K562 (cell line): ENCODE results near the gene TCHH. TPM values are rescaled to one million over a fixed set of nuclear protein-coding genes. Genes with fewer than 3 reads are reported as not detected.

Experiments used
- ATAC-seq: fragments of 200-7000 bp; cut with Tn5 transposase; 3 replicates; pipeline ENCODE4 v1.9.1; 2020; ENCODE audit warnings: moderate library complexity
- BruUV-seq: library from RNA; stranded (reverse); fragments of 400-500 nt; replicated peaks from 2 replicates; lab custom pipeline; 2021; lab: Mats Ljungman, UMichigan
- CTCF ChIA-PET: fragments of 300-600 bp; formaldehyde crosslinking; extraction: SDS; loops from one replicate; lab custom pipeline; 2021; ENCODE audit warnings: low intra/inter-chr PET ratio; lab: Yijun Ruan, JAX
- POLR2A ChIA-PET: fragments of 300-600, 350-650 bp; sonication (Branson Sonifier 250); formaldehyde crosslinking; extraction: SDS; loops from one replicate; lab custom pipeline; 2021; ENCODE audit warnings: antibody characterized with exemption, inconsistent platforms; lab: Yijun Ruan, JAX
- DNase-seq, 4 experiments: peaks; one replicate each; pipeline versions ENCODE4 v3.0.0 to v3.0.0-alpha.2; 2011 to 2018; ENCODE audit warnings: low spot score in 3 of 4, mixed read lengths in 3 of 4; ENCODE audit errors: extremely low read depth in 1 of 4
- FAIRE-seq: peaks from 2 replicates; lab custom pipeline; 2011; peaks lifted over from hg19 to GRCh38; lab: Jason Lieb, UNC
- H2AFZ ChIP-seq: 2 replicates; pipeline ENCODE4 v1.6.0; 2011; ENCODE audit warnings: low read depth, low read length, control low read depth, inconsistent platforms
- H3K27ac ChIP-seq: fragments of 200-600 bp; 3 replicates; pipeline ENCODE4 v1.8.0; 2011; ENCODE audit warnings: low read depth, mild to moderate bottlenecking, control low read depth, inconsistent platforms, low read length, moderate library complexity, mixed read lengths; ENCODE audit errors: extremely low read depth
- H3K27me3 ChIP-seq, 2 experiments: fragments of 300-600 bp in 1 of 2; 2 replicates in 1 of 2; 3 replicates in 1 of 2; pipeline versions ENCODE4 v1.6.0 to v1.8.0; 2011; ENCODE audit warnings: inconsistent platforms in 2 of 2, low read length in 2 of 2, mild to moderate bottlenecking in 1 of 2, mixed read lengths in 1 of 2, moderate library complexity in 1 of 2; ENCODE audit not compliant: control insufficient read depth in 2 of 2, insufficient read depth in 2 of 2
- H3K36me3 ChIP-seq: fragments of 300-600 bp; 3 replicates; pipeline ENCODE4 v1.8.0; 2011; ENCODE audit warnings: mild to moderate bottlenecking, low read length, inconsistent platforms; ENCODE audit not compliant: control insufficient read depth, insufficient read depth
- H3K4me1 ChIP-seq, 2 experiments: fragments of 200-600 bp in 1 of 2; replicated peaks in 1 of 2; 2 replicates in 1 of 2; 3 replicates in 1 of 2; pipeline versions ENCODE4 v1.5.1 to v1.8.0; 2011; ENCODE audit warnings: inconsistent platforms in 2 of 2, low read length in 2 of 2, mild to moderate bottlenecking in 1 of 2, mixed read lengths in 1 of 2, moderate library complexity in 1 of 2; ENCODE audit not compliant: control insufficient read depth in 2 of 2, insufficient read depth in 2 of 2
- H3K4me2 ChIP-seq: 2 replicates; pipeline ENCODE4 v1.6.1; 2011; ENCODE audit warnings: low read length, control low read depth, inconsistent platforms, mixed read lengths; ENCODE audit not compliant: insufficient read depth
- H3K4me3 ChIP-seq: fragments of 200-600 bp; sonication (generic), shearing (Covaris generic); 2 replicates; pipeline ENCODE4 v1.5.1; 2016; ENCODE audit warnings: control low read depth, inconsistent platforms
- H3K79me2 ChIP-seq: fragments of 200-600 bp; 3 replicates; pipeline ENCODE4 v1.8.0; 2011; ENCODE audit warnings: low read length, inconsistent platforms; ENCODE audit not compliant: control insufficient read depth, insufficient read depth
- H3K9ac ChIP-seq, 2 experiments: 2 replicates each; pipeline versions ENCODE4 v1.6.0 to v1.6.1; 2011; ENCODE audit warnings: low read depth in 2 of 2, low read length in 2 of 2, control low read depth in 1 of 2, inconsistent platforms in 1 of 2, mild to moderate bottlenecking in 1 of 2, mixed read lengths in 1 of 2; ENCODE audit not compliant: insufficient read depth in 1 of 2
- H3K9me1 ChIP-seq: one replicate; pipeline ENCODE4 v1.6.0; 2011; ENCODE audit warnings: inconsistent platforms, mild to moderate bottlenecking, low read length, moderate library complexity; ENCODE audit not compliant: control insufficient read depth, insufficient read depth
- H3K9me3 ChIP-seq: replicated peaks from 2 replicates; pipeline ENCODE4 v1.5.1; 2011; ENCODE audit warnings: low read depth, low read length, inconsistent platforms; ENCODE audit not compliant: control insufficient read depth, insufficient read depth
- H4K20me1 ChIP-seq: replicated peaks from 2 replicates; pipeline ENCODE4 v1.6.1; 2011; ENCODE audit warnings: low read length, inconsistent platforms, mixed read lengths; ENCODE audit not compliant: control insufficient read depth, insufficient read depth
- BRF1 ChIP-seq: IDR thresholded peaks from 3 replicates; pipeline ENCODE4 v1.6.1; 2011; ENCODE audit warnings: borderline replicate concordance, mild to moderate bottlenecking; ENCODE audit not compliant: insufficient read length; ENCODE audit errors: extremely low read depth
- JUNB ChIP-seq: fragments of 450-650 bp; formaldehyde crosslinking; conservative IDR thresholded peaks from 2 replicates; pipeline ENCODE4 v1.4.0; 2020; ENCODE audit warnings: mild to moderate bottlenecking
- MAFF ChIP-seq: IDR thresholded peaks from 2 replicates; pipeline ENCODE4 v1.6.1; 2012; ENCODE audit warnings: low read length, improper control_type of control experiment
- PCBP1 ChIP-seq: fragments of 200-400 bp; formaldehyde crosslinking; IDR thresholded peaks from 2 replicates; pipeline ENCODE4 v1.6.1; 2018; ENCODE audit warnings: mild to moderate bottlenecking, low read depth, low read length; ENCODE audit not compliant: poor library complexity, severe bottlenecking
- RCOR1 ChIP-seq, 2 experiments: IDR thresholded peaks; 2 replicates each; pipeline ENCODE4 v1.6.1; 2012; ENCODE audit warnings: low read depth in 2 of 2, low read length in 2 of 2, borderline replicate concordance in 1 of 2, improper control_type of control experiment in 1 of 2
- SMARCB1 ChIP-seq: IDR thresholded peaks from 2 replicates; pipeline ENCODE4 v1.6.1; 2011; ENCODE audit warnings: improper control_type of control experiment, low read depth; ENCODE audit not compliant: insufficient read length
- SOX6 ChIP-seq: fragments of 450-650 bp; IDR thresholded peaks from 2 replicates; pipeline ENCODE4 v1.6.1; 2014; ENCODE audit warnings: mild to moderate bottlenecking
- ZNF174 ChIP-seq: fragments of 250-450 bp; sonication (Bioruptor Pico); IDR thresholded peaks from 2 replicates; pipeline ENCODE4 v1.4.0; 2020; ENCODE audit warnings: mild to moderate bottlenecking
- WGBS: fragments of 100-300 bp; shearing (Covaris generic); methylation state at CpG from one replicate; pipeline ENCODE4 v1.1.6; 2016; ENCODE audit warnings: low coverage, mixed read lengths; ENCODE audit not compliant: insufficient coverage; ENCODE audit errors: missing lambda C conversion rate; 5-methylcytosine and 5-hydroxymethylcytosine counted together
- in situ Hi-C: fragments of 300-500 bp; cut with MboI; formaldehyde crosslinking; loops from 4 replicates; pipeline ENCODE4 v1.15.0; 2018; ENCODE audit warnings: inconsistent platforms, mixed read lengths
- intact Hi-C: fragments of 100-400 bp; cut with micrococcal nuclease; formaldehyde crosslinking; loops from 2 replicates; pipeline ENCODE4 v1.14.2; 2022
- polyA plus RNA-seq, 8 experiments: library from polyadenylated mRNA; depleted of rRNA in 4 of 8; stranded (reverse) in 5 of 8; unstranded in 3 of 8; fragments of >200 nt; fragmentation: Nextera tagmentation in 2 of 8; fragmentation: Illumina TruSeq in 1 of 8; extraction: Ambion mirVana in 2 of 8; extraction: Trizol in 1 of 8; gene quantifications; 2 replicates each; pipeline versions ENCODE4 v1.2.1 to v1.2.3, GENCODE V29; 2011 to 2014; ENCODE audit warnings: inconsistent platforms in 1 of 8, missing spikeins in 1 of 8
- total RNA-seq, 7 experiments: library from RNA; depleted of rRNA in 6 of 7; stranded (reverse); fragments of >200 nt in 6 of 7; fragmentation: Illumina TruSeq in 2 of 7; extraction: Trizol in 2 of 7; gene quantifications; 2 replicates each; pipeline versions ENCODE4 v1.2.1 to v1.2.3, GENCODE V29; 2011 to 2021; ENCODE audit warnings: low replicate concordance in 1 of 7

TCHH gene
- total and polyA plus RNA-seq, 9 of the 15 experiments (the other 6 are each of a cell fraction or from before 2014, with no cell fraction given): not detected

DNA sequence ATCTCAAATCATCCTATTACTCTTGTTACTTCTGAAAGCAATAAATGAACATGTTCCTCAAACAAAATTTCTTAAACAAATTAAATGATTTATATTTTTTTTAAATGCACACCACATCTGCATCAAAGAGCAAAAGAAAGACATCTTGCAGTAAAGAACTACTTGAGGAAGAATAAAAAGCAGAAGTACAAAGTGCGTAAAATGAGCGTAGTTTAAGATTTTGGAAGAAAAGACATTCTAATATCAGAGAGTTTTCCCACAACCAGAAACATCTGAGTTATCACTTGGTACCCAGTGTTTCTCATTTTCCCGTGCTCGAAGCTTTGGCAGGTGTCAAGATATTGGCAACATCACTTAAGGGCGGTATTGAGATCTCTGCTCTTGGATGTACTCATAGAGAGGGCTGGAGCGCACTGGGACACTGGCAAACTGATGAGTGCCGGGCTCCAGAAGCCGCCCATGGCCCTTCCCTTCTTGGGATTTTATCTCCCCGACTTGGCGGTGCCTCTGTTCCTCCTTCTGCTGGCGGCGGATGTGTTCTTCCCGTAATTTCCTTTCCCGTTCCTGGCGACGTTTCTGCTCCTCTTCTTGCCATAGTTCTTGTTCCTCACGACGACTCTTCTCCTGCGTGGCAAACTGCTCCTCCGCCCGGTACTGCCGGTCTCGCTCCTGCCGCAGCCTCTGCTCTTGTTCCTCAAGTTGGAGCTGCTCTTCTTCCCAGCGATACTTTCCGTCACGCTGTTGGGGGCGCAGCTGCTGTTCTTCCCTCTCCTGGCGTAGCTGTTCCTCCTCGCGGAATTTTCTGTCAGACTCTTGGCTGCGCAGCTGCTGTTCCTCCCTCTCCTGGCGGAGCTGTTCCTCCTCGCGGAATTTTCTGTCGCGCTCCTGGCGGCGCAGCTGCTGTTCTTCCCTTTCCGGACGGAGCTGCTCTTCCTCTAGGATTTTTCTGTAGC is 7.9 kb downstream of the TCHH start:
- in situ Hi-C loops (no loop called here), intact Hi-C loops (no loop called here)
- Histone ChIP-seq H3K4me2 (no peak overlapping the region), H3K36me3 (no peaks in the 10 kb centered on the region), H4K20me1 (no peaks in the 10 kb centered on the region), H2AFZ (no peak overlapping the region), H3K27ac (no peak overlapping the region), H3K9ac (no peak overlapping the region), H3K9me3 (no peaks in the 10 kb centered on the region), H3K27me3 (peaks cover 7 to 51% of the 10 kb centered on the region in 2 experiments; a peak in 3 of 5 replicates), H3K9me1 (no peaks in the 10 kb centered on the region), H3K79me2 (no peaks in the 10 kb centered on the region), H3K4me1 (peaks cover 0 to 14% of the 10 kb centered on the region in 2 experiments; a peak in 1 of 5 replicates), H3K4me3 (no peak overlapping the region)
- ChIA-PET CTCF (no interaction called here), POLR2A (interaction anchor here (0.6 kb wide), 1 partner anchor 208 kb away, joined by 3 read pairs; no protein-coding TSS in a partner anchor)
- DNase-seq (no peak), FAIRE-seq (no peak), ATAC-seq (no peak)
- TF ChIP-seq JUNB (CRISPR knock-in tag) (no peak), RCOR1 (IDR thresholded peaks at IDR 0.05; ENCODE audit: borderline replicate concordance in 1 of 2, low read depth in 2 of 2, low read length in 2 of 2) (no peak), MAFF (no peak)
- 36% methylated on average over 41 of the region's 41 CpGs for WGBS
- BruUV-seq: no TSS peak

DNA sequence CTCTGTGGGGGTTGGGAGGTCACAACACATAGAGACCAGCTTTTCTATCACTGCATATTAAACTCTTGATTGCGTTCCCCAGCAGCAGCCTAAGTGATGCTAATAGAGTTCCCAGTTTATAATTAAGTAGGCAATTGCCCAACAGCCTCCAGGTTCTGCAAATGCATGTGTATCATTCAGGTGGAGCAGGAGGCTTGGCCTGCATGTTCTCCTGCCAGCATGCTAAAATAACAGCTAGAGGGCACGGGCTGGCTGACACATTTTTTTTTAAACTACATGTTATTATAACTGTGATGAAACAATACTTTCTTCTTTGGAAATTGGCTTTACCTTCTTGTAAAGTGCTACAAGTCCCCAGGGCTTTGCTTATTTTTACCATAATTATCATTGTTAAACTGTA is 10.4 kb downstream of the TCHH start:
- WGBS: 3% methylated on average over 2 of the region's 2 CpGs
- BruUV-seq: no TSS peak
- H3K9me3 ChIP-seq: no peaks in the 10 kb centered on the region
- no peak for DNase-seq
- H3K27ac ChIP-seq: no peak overlapping the region
- peaks cover 4 to 31% of the 10 kb centered on the region in 2 experiments; a peak in 3 of 5 replicates for H3K27me3 ChIP-seq
- CTCF ChIA-PET: no interaction called here
- in situ Hi-C loops (no loop called here), intact Hi-C loops (no loop called here)
- H3K4me3 ChIP-seq: no peak overlapping the region
- POLR2A ChIA-PET: interaction anchor here (1.1 kb wide), 1 partner anchor 22 kb away, joined by 3 read pairs; no protein-coding TSS in a partner anchor
- H3K9me1 ChIP-seq: no peaks in the 10 kb centered on the region
- H4K20me1 ChIP-seq: no peaks in the 10 kb centered on the region
- H3K79me2 ChIP-seq: no peaks in the 10 kb centered on the region
- no peak for ATAC-seq
- H3K9ac ChIP-seq: no peak overlapping the region
- H3K4me2 ChIP-seq: no peak overlapping the region
- FAIRE-seq: no peak
- no peaks in the 10 kb centered on the region for H3K4me1 ChIP-seq
- H2AFZ ChIP-seq: no peak overlapping the region
- H3K36me3 ChIP-seq: no peaks in the 10 kb centered on the region
- TF ChIP-seq ZNF174 (no peak), PCBP1 (no peak), BRF1 (no peak), SMARCB1 (no peak), SOX6 (no peak)
